GM19324 (cell line): ENCODE data around the gene BCAS4.
"Not testable (repeated sequence)": the region's sequence is repeated elsewhere in the genome, so short reads cannot be mapped to it uniquely, and the experiment has no call there.

Experiments used
- ATAC-seq: cut with Tn5 transposase; IDR thresholded peaks from one replicate; pipeline ENCODE4 v1.9.1; 2021; ENCODE audit warnings: mild to moderate bottlenecking, moderate library complexity; ENCODE audit not compliant: unreplicated experiment, low FRiP score

Gene BCAS4

GRCh38 chr20:50769551-50770085, 25.2 kb upstream of the BCAS4 start:
- ATAC-seq: not testable (repeated sequence)

- ATAC-seq: not testable (repeated sequence)
Observed at GRCh38 chr20:50771419-50772080, 23.3 kb upstream of the BCAS4 start.

GRCh38 chr20:50772420-50773185, 22.3 kb upstream of the BCAS4 start:
- no peak for ATAC-seq

GRCh38 chr20:50774515-50774914, 20.3 kb upstream of the BCAS4 start:
- no peak for ATAC-seq

GRCh38 chr20:50776122-50776817, 18.6 kb upstream of the BCAS4 start:
- ATAC-seq: no peak

GRCh38 chr20:50777373-50777772, 17.5 kb upstream of the BCAS4 start:
- no peak for ATAC-seq

GRCh38 chr20:50778994-50779393, 15.9 kb upstream of the BCAS4 start:
- ATAC-seq: not testable (repeated sequence)

- no peak for ATAC-seq
Observed at GRCh38 chr20:50783390-50783789, 11.5 kb upstream of the BCAS4 start.

GRCh38 chr20:50783903-50784302, 11.0 kb upstream of the BCAS4 start:
- ATAC-seq: no peak

- no peak for ATAC-seq
Observed at GRCh38 chr20:50784464-50784863, 10.4 kb upstream of the BCAS4 start.

- ATAC-seq: no peak
Observed at GRCh38 chr20:50786703-50787102, 8.2 kb upstream of the BCAS4 start.

- no peak for ATAC-seq
Observed at GRCh38 chr20:50787181-50787580, 7.7 kb upstream of the BCAS4 start.

- ATAC-seq: no peak
Observed at GRCh38 chr20:50788045-50788991, 6.5 kb upstream of the BCAS4 start.

- no peak for ATAC-seq
Observed at GRCh38 chr20:50789968-50790650, 4.8 kb upstream of the BCAS4 start.

- ATAC-seq: no peak
Observed at GRCh38 chr20:50790651-50791277, 4.1 kb upstream of the BCAS4 start.

- no peak for ATAC-seq
Observed at GRCh38 chr20:50792708-50793574, 1.9 kb upstream of the BCAS4 start.

- ATAC-seq: not testable (repeated sequence)
Observed at GRCh38 chr20:50793575-50794016, 1.3 kb upstream of the BCAS4 start.
